Lower lobe of right lung (tissue), 2 donors: ENCODE measurements around the gene UAP1L1. TPM values are rescaled to one million over a fixed set of nuclear protein-coding genes. Genes with fewer than 3 reads are reported as not detected.

Source experiments
- ATAC-seq, 2 donors: fragments of 200-7000 bp; cut with Tn5 transposase; one replicate each; pipeline ENCODE4 v1.9.1; 2020 to 2022; ENCODE audit warnings: mild to moderate bottlenecking in 2 of 2, moderate library complexity in 2 of 2
- DNase-seq: peaks from one replicate; pipeline ENCODE4 v3.0.0-alpha.2; 2020
- H3K27ac ChIP-seq: fragments of 200-600 bp; one replicate; pipeline ENCODE4 v1.8.0; 2022
- H3K27me3 ChIP-seq: fragments of 200-600 bp; one replicate; pipeline ENCODE4 v1.8.0; 2022; ENCODE audit warnings: low read depth
- H3K36me3 ChIP-seq: fragments of 200-600 bp; one replicate; pipeline ENCODE4 v1.8.0; 2022; ENCODE audit warnings: mild to moderate bottlenecking
- H3K4me1 ChIP-seq: fragments of 200-600 bp; one replicate; pipeline ENCODE4 v1.8.0; 2022
- H3K4me3 ChIP-seq: fragments of 200-600 bp; one replicate; pipeline ENCODE4 v1.8.0; 2022; ENCODE audit warnings: mild to moderate bottlenecking
- H3K9me3 ChIP-seq: fragments of 200-600 bp; one replicate; pipeline ENCODE4 v1.8.0; 2022
- CTCF ChIP-seq: fragments of 200-600 bp; IDR thresholded peaks from one replicate; pipeline ENCODE4 v1.8.0; 2022; ENCODE audit warnings: antibody characterized with exemption, mild to moderate bottlenecking
- intact Hi-C: fragments of 100-400 bp; cut with DNase I; formaldehyde crosslinking; loops from one replicate; pipeline ENCODE4 v1.11.0; 2022
- total RNA-seq: library from RNA; stranded (reverse); fragmentation: NEBNext Ultra II Directional; extraction: Animal tissue kit (Norgen Biotek cat#: 25700); gene quantifications from one replicate; pipeline ENCODE4 v1.2.1, GENCODE V29; 2021
- donor health status: DM: no; HTN: yes; CAD: no; lungs with severe emphysema.

UAP1L1 gene
- total RNA-seq, 1 donor from 2014 or later = 29.7 TPM

- Histone ChIP-seq H3K9me3 (no peaks in the 10 kb centered on the region), H3K27ac (no peak overlapping the region), H3K27me3 (peaks cover 62% of the 10 kb centered on the region), H3K36me3 (no peaks in the 10 kb centered on the region), H3K4me1 (peaks cover 30% of the 10 kb centered on the region), H3K4me3 (peak overlapping the region; percentile 51)
- ATAC-seq (peak; percentile 6 to 31), DNase-seq (no peak)
- TF ChIP-seq CTCF = no peak
- intact Hi-C loops = no loop called here
Observed at GRCh38 chr9:137052998-137053943, 24.0 kb upstream of the UAP1L1 start.

GRCh38 chr9:137053944-137054931 lies 23.1 kb upstream of the UAP1L1 start, which contains the start of gene ENTPD2:
Gene ENTPD2 (minus strand): TSS chr9:137054061. CDS start chr9:137053997, 64 bp downstream.
- Histone ChIP-seq H3K4me1 (peaks cover 30% of the 10 kb centered on the region), H3K4me3 (peak within 1 kb of the TSS; percentile 51), H3K27me3 (peaks cover 53% of the 10 kb centered on the region), H3K36me3 (no peaks in the 10 kb centered on the region), H3K27ac (no peak within 1 kb of the TSS), H3K9me3 (no peaks in the 10 kb centered on the region)
- intact Hi-C loops = no loop called here
- TF ChIP-seq CTCF = no peak
- peak; percentile 70 to 90 for ATAC-seq
- peak; percentile 75 for DNase-seq

- H3K36me3 ChIP-seq = no peaks in the 10 kb centered on the region
- peak overlapping the region; percentile 46 for H3K27ac ChIP-seq
- intact Hi-C loops = no loop called here
- ATAC-seq = no peak
- H3K27me3 ChIP-seq = peaks cover 47% of the 10 kb centered on the region
- H3K4me1 ChIP-seq = peaks cover 30% of the 10 kb centered on the region
- no peaks in the 10 kb centered on the region for H3K9me3 ChIP-seq
- TF ChIP-seq CTCF = no peak
- DNase-seq = no peak
- H3K4me3 ChIP-seq = no peak overlapping the region
Observed at GRCh38 chr9:137054932-137055384, 22.4 kb upstream of the UAP1L1 start.

- no peak for TF ChIP-seq CTCF
- no peaks in the 10 kb centered on the region for H3K9me3 ChIP-seq
- ATAC-seq (peak; percentile 28 to 51), DNase-seq (peak; percentile 73)
- intact Hi-C loops = no loop called here
- no peak overlapping the region for H3K4me3 ChIP-seq
- peaks cover 30% of the 10 kb centered on the region for H3K4me1 ChIP-seq
- peaks cover 42% of the 10 kb centered on the region for H3K27me3 ChIP-seq
- no peaks in the 10 kb centered on the region for H3K36me3 ChIP-seq
- H3K27ac ChIP-seq = peak overlapping the region; percentile 46
Observed at GRCh38 chr9:137055385-137056364, 21.6 kb upstream of the UAP1L1 start.
